A172 (cell line): ENCODE data around the gene TRIM40. TPM values are rescaled to one million over a fixed set of nuclear protein-coding genes. Genes with fewer than 3 reads are reported as not detected.
A peak's percentile ranks its signal among the peaks of the same experiment; 100 is the strongest.
"Not testable (repeated sequence)": the region's sequence is repeated elsewhere in the genome, so short reads cannot be mapped to it uniquely, and the experiment has no call there.

Experiments
- DNase-seq: peaks from one replicate; pipeline ENCODE4 v3.0.0-alpha.2; 2015; ENCODE audit warnings: low spot score
- total RNA-seq: library from RNA; depleted of rRNA; stranded (reverse); fragments of >200 nt; shearing (Covaris generic); gene quantifications from 2 replicates; pipeline ENCODE4 v1.2.3, GENCODE V29; 2014

The TRIM40 gene
- total RNA-seq, 1 experiment from 2014 or later: not detected

GRCh38 chr6:30113003-30113759 is 22.8 kb upstream of the TRIM40 start, which contains the start of gene TRIM31:
TRIM31 (minus strand) TSS chr6:30113090; CDS start chr6:30112805, 285 bp downstream.
- no peak for DNase-seq

GRCh38 chr6:30113841-30114240 is 22.1 kb upstream of the TRIM40 start:
- no peak for DNase-seq

GRCh38 chr6:30116724-30117123 is 19.2 kb upstream of the TRIM40 start:
- no peak for DNase-seq

GRCh38 chr6:30118691-30119090 is 17.2 kb upstream of the TRIM40 start:
- not testable (repeated sequence) for DNase-seq

GRCh38 chr6:30121446-30122366 is 14.2 kb upstream of the TRIM40 start:
- DNase-seq: no peak

- no peak for DNase-seq
These were observed 13.4 kb upstream of the TRIM40 start for GRCh38 chr6:30122515-30122914.

GRCh38 chr6:30127238-30128093 is 8.5 kb upstream of the TRIM40 start:
- DNase-seq: no peak

- no peak for DNase-seq
These were observed 6.4 kb upstream of the TRIM40 start for GRCh38 chr6:30129265-30130178.

GRCh38 chr6:30130179-30130679 is 5.7 kb upstream of the TRIM40 start:
- DNase-seq: no peak

GRCh38 chr6:30130887-30131862 is 4.8 kb upstream of the TRIM40 start:
- DNase-seq: peak; percentile 68

GRCh38 chr6:30131947-30132497 is 3.9 kb upstream of the TRIM40 start:
- DNase-seq: no peak

- DNase-seq: no peak
These were observed 793 bp upstream of the TRIM40 start for GRCh38 chr6:30135147-30135546.

GRCh38 chr6:30136570-30137286 is 788 bp downstream of the TRIM40 start:
- no peak for DNase-seq

GRCh38 chr6:30140240-30140639 is 4.3 kb downstream of the TRIM40 start:
- not testable (repeated sequence) for DNase-seq

- DNase-seq: no peak
These were observed 6.7 kb downstream of the TRIM40 start for GRCh38 chr6:30142665-30143064.

GRCh38 chr6:30143780-30144179 is 7.8 kb downstream of the TRIM40 start:
- DNase-seq: no peak

GRCh38 chr6:30144811-30145210 is 8.9 kb downstream of the TRIM40 start:
- DNase-seq: no peak

- no peak for DNase-seq
These were observed 9.9 kb downstream of the TRIM40 start for GRCh38 chr6:30145818-30146217.
